Liver (tissue), 2 donors: ENCODE results near the gene CADM2.

Source experiments
- CTCF ChIP-seq: fragments of 150-350 bp; IDR thresholded peaks from 2 replicates; pipeline ENCODE4 v1.5.1; 2017; ENCODE audit warnings: improper control_type of control experiment, low read depth, low read length; ENCODE audit not compliant: missing input control
- YY1 ChIP-seq: IDR thresholded peaks from 2 replicates; pipeline ENCODE4 v1.6.1; 2016; ENCODE audit warnings: antibody characterized with exemption, mild to moderate bottlenecking
- donor health status: healthy.

GRCh38 chr3:85681906-85682305 is 723.1 kb downstream of the CADM2 start:
- TF ChIP-seq CTCF (no peak), YY1 (no peak)
